NCI-H1048 (cell line): ENCODE results near the gene RHBDD3.
A peak's percentile ranks its signal among the peaks of the same experiment; 100 is the strongest.

Experiments
- DNase-seq: peaks from one replicate; lab custom pipeline; 2025; lab: John Stamatoyannopoulos, UW

The RHBDD3 gene

DNA sequence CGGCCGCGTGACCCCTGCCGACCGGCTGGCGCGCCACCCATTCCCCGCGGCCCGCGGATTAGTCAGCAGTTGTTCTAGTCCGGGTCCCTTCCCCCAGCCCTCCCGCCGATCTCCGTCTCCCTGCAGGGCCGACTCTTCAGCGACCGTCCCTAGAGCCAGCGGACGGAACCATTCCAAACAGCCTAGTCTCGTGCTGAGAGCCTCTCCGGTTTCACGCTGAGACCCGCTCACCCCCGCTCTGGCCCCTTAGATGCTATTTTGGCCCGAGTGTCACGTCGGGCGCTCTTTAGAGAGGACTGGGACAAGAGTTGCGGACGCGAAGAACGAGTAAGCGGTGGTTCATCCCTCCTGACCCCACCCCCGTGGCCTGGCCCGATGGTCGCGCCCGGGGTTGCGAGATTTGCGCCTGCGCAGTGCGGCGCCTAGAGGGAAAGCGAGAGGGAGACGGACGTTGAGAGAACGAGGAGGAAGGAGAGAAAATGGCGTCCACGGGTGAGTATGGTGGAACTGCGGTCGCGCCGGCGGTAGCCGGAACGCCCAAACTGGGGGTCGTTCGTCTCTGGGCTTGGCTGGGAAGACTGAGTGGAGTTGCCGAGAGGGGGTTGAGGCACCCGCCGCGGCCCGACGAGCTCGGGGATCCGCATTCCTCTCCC lies at the start of gene RHBDD3, which contains the start of gene EWSR1:
Gene RHBDD3, minus strand, starts transcription at position 124 of the 653 bp plus-strand sequence. CDS start 2,355 bp downstream, outside the sequence.
Gene EWSR1, plus strand, starts transcription at position 411 of the 653 bp plus-strand sequence. Its CDS starts 69 bp downstream, at position 480.
- peak; percentile 80 for DNase-seq

DNA sequence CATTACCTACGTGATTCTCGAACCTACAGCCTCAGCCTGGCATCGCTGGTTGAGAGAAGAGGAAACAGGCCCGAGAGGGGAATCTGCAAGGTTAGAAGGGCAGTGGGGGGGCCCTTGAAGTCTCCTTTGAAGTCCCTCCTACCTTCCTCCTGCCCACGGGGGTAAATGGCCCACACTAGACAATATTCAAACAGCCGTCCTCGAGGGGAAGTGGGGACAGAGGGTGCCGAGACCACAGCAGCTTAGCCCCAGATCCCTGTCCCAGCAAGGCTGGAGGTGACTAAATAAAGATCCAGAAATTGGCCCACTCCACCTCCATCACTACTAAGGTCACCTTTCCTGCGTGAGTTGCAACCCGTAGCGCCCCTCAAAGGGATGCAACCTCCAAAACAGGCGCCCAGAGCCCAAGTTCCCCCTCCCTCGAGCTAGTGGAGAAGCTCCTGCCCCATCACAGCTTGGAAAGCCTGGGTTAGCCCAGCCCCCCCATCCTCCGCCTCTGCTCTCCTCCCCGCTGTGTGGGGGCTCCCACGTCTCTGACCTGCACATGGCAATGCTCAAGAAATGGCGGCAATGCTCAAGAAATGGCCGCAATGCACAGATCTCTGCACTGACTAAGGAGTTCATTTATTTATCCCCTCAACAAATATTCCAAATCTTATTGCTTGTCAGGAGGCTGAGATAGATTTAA lies 48.5 kb upstream of the RHBDD3 start:
- DNase-seq, result no peak

DNA sequence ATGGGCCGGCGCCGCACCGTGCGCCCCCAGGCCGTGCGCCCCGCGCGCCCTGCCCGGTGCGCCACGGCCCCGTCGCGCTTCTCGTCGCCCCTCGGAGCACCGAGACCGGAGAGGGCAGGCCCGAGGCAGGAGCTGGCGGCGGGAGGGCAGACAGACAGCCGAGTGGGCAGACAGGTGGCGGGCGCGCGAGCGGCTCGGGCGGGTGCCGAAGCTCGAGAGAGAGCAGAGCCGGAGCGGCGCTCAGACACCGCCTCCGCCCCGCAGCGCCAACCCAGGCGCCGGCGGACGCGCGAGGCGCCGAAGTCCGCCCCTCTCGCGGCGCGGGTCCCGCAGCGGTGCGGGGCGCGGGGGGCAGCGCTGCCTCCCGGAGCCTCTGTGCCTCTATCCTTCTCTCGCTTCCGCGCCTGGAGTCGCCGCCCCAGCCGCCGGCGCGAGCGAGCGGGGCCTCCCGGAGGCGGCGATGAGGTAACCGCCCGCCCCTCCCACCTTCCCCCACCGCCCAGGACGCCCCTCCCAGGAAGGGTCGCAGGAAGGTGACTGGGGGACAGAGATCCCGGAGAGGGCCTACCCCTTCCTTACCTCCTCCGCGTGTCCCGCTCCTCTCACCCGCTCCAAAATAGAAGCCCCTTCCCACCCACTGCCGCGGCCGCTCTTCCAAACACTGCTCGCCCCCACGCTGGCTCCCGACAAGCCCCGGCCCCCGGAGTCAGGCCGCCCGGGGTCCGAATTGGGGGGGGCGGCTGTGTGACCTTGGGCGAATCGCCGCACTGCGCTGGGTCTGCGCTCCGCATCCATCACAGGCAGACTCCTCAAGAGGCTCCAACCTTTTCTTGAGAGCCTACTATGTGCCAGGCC lies 47.7 kb upstream of the RHBDD3 start, which contains the start of gene RASL10A:
Gene RASL10A, minus strand, starts transcription at position 412 of the 855 bp plus-strand sequence. CDS start 451 bp downstream, outside the sequence.
- no peak for DNase-seq

DNA sequence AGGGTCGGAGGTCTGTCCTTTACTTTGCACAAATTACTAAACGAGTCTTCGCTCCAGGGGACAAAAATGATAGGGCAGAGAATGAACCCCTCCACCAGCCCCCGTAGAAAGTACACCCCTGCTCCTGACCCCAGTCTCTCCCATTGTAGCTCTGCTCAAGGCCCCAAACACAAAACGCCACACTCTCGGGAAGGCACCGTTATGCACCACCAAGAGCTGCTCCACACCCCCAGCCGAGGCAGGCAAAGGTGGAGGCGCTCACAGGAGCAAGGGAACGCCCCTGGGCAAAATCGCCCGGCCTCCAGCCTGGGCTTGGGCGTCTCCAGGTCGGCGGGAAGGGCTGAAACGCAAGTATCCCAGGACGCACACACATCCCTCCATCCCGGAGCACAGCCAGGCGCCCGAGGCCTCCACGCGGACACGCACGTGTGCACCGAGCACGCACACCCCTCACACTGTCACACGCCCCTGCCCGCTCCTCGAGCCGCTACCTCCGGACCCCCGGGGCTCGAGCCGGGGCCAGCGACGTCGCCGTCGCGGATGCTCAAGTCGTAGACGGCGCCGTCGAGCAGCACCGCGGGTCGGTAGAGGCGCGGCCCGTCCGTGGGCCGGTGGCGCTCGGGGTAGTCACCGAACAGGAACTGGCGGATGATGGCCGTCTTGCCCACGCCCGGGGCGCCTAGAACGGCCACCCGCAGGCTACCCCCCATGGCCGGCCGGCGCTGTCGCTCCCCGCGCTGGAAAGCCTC lies 46.9 kb upstream of the RHBDD3 start:
- no peak for DNase-seq

DNA sequence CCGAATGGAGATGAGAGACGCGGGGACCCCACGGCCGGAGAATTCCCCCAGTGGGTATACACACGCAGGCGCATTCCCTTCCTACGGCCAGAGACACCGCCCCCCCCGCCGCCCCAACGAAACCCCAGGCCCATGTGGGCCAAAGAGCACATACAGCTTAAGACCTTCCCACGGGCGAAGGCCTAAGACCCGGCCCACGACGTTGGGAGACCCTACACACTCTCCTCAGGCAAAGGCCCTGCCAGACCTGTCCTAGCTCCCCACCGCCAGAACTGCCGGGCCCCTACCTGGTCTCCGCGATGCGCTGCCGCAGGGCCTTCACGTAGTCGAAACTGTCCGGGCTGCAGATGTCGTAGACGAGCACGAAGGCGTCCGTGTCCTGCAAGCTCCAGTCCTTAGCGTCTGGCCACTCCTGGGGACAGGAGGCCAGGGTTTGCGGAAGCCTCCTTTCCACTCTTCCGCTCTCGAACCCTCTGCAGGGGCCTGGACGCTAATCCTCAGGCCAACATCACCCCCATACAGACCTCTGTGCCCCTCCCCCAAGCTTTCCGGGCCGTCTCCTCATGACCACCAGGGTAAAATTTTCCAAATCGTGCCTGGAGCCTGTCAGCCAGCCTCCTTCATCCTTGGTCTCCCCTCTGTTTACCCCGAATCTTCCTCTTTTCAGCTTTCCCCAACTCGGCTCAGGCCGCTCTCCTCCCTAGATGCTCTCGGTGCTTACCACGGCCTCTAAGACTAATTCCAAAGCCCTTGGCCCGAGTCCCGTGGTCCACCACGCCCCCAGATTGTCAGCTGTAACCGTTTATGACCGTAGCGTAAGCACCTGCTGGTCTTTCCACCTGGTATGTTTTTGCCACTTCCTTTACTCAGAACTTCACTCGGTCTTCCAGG lies 46.0 kb upstream of the RHBDD3 start:
- DNase-seq, result no peak

DNA sequence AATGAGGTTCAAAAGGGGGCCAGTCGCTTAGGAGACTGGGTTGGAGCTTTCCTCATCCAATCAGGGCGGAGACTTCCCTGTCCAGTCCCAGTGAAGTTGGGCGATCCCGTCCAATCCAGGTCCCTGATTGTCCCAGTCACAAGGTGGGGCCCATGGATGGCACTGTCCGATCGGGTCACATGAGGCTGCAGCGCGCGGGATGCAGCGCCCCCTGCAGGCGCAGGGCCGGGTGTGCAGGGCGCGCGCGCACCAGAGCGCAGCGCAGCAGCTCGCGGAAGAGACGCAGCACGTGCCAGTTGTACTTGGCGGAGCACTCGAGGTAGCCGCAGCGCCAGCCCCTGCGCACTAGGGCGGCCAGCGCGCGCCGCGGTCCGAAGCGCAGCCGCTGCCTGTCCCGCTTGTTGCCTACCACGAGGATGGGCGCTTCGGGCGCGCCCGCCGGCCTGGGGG lies 45.4 kb upstream of the RHBDD3 start:
- no peak for DNase-seq

DNA sequence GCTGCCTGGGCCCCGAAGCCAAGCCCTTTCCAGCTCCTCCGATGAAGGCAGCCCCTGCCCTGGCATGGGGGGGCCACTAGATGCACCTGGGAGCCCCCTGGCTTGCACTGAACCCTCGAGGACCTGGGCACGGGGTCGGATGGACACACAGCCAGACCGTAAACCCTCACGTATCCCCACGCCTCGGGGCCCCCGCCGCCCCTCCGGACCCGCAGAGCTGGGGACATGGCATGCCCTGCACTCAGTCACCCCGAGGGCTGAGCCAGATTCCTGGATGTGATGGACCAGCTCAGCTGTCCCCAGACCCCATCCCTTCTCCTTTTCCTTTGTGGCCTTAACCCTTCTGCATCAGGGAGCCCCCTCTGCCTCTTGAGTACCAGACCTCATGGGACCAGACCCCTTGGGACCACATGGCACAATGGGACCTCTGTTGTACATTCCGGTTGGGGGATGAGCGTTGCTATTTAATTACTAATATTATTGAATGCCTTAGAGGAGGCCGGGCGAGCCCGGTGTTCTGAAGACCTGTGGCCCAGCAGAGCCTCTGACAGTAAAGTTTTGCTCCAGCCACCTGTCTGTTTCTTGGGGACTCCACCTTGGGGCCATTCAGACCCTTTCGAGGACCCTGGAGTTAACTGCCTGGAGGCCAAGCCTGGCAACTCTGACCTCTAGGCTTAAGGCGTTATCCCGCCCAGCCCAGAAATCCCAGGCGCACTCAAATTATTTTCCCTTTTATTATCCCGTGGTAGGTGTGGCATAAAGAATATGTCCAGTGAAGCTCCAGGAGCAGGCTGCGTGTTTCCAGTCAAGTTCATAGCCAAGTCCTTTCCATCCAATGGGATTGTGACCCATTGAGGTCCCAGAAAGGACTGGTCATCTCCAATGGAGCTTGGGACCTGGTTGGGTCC lies 44.7 kb upstream of the RHBDD3 start:
- DNase-seq, result no peak

DNA sequence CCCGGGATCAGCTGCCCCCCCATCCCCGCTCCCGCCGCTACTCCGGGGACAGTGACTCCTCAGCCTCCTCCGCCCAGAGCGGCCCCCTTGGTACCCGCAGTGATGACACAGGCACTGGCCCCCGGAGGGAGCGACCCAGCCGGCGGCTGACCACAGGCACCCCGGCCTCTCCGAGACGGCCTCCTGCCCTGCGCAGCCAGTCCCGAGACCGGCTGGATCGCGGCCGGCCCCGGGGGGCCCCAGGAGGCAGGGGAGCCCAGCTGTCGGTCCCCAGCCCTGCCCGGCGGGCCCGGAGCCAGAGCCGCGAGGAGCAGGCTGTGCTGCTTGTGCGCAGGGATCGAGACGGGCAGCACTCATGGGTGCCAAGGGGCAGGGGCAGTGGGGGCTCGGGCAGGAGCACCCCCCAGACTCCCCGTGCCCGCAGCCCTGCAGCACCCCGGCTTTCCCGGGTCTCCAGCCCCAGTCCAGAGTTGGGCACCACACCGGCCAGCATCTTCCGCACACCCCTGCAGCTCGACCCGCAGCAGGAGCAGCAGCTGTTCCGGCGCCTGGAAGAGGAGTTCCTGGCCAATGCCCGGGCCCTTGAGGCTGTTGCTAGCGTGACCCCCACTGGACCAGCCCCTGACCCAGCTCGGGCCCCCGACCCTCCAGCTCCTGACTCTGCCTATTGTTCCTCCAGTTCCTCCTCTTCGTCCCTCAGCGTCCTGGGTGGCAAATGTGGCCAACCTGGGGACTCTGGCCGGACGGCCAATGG lies 43.9 kb upstream of the RHBDD3 start:
- DNase-seq, result no peak

DNA sequence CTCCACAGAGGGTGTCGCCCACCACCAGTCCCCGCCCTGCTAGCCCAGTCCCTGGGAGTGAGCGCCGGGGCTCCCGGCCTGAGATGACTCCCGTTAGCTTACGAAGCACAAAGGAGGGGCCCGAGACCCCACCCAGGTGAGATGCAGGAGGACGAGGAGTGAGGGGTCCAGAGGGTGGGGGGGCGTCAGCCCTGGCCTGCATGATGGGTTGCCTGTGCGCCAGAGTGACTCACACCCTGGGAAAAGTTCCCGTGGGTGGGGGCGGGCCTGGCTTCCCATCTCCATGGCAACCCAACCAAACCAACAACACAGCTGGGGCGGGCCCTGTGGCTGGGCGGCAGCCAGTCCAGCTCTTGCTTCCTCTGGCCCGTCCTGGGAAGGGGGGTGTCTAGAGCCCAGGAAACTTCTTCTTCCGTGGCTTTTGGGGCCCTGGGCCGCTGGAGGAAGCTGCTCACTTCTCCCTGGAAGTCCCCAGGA lies 43.1 kb upstream of the RHBDD3 start:
- DNase-seq, result peak; percentile 68

DNA sequence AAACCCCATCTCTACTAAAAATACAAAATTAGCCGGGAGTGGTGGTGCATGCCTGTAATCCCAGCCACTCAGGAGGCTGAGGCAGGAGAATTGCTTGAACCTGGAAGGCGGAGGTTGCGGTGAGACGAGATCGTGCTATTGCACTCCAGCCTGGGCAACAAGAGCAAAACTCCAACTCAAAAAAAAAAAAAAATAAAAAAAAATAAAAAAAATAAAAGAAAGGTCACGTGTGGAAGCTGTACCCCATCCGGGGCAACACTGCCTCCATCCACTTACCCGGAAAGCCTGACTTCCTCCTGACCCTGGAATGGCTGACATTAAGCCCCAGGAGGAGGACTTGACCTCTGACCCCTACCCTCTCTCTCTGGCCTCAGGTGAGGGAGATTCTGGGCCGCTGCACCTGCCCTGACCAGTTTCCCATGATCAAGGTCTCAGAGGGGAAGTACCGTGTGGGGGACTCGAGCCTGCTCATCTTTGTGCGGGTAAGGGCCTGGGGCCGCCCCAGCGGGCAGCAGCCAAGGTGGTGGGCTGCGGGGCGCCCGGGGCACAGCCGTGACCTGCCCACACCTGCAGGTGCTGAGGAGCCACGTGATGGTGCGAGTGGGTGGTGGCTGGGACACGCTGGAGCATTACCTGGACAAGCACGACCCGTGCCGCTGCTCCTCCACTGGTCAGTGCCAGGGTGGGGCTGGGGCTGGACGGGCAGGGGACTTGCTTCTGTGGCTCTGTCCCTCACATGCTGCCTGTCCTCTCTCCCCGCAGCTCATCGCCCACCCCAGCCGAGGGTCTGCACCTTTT lies 42.5 kb upstream of the RHBDD3 start:
- DNase-seq, result no peak

DNA sequence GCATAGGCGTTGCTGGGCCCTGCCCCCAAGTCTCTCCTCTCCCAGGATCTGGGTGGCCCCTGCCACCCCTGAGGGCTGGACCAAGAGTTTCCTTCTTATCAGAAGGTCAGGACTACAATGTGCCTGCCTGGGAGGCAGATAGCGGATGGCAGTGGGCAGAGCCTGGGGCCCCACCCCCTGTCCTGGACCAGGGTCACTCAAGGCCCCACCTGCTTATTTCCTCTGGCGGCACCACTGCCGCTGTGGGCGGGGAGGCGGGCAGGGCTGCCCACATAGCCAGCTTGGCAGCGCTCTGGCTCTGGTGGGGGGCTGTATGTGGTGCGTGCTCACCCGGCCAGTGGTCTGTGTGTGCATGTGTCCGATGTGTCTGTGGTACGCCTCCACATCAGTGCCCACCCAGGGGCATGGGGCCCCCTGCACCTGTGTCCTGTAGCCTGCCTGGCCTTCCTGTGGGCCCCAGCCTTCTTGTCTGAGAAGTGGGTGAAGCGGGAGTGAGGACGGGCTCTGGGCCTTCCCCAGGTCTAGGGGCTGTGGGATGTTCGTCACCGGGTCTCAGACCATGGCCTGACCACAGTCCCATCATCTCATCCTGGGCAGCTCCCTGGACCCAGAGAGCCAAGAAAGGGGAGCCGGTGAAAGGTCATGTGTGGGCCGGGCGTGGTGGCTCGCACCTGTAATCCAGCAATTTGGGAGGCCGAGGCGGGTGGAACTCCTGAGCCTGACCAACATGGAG lies 41.7 kb upstream of the RHBDD3 start:
- DNase-seq, result no peak

DNA sequence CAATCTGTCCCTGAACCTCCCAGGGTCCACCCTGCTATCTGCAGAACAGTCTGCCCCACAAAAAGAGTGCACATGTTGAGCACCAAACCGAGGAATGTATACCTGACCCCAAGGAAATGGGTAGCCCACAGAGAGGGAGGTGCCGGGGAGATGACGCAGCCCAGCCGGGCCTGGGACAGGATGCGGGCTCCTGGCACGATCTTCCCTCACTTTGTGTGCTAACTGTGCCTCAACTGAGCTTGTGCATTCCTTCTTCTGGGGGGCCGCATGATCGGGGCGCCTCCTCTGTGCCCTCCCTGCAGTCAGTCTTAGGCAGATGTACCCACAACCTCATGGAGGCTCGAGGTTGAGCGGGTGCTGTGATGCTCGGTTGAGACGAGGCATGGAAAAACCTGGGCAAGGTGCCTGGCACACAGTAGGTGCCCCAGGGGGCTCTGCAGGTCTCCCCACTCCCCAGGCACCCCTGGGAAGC lies 41.0 kb upstream of the RHBDD3 start:
- DNase-seq, result no peak

DNA sequence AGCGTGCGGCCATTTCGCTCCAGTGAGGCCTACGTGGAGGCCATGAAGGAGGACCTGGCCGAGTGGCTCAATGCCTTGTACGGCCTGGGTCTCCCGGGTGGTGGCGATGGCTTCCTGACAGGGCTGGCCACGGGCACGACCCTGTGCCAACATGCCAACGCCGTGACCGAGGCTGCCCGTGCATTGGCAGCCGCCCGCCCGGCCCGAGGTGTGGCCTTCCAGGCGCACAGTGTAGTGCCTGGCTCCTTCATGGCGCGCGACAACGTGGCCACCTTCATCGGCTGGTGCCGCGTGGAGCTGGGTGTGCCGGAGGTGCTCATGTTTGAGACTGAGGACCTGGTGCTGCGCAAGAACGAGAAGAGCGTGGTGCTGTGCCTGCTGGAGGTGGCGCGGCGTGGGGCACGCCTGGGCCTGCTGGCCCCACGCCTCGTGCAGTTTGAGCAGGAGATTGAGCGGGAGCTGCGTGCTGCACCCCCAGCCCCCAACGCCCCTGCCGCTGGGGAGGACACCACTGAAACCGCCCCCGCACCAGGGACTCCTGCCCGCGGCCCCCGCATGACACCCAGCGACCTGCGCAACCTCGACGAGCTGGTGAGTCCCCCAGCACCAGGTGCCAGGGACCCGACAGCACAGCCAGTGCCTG lies 40.5 kb upstream of the RHBDD3 start:
- no peak for DNase-seq

DNA sequence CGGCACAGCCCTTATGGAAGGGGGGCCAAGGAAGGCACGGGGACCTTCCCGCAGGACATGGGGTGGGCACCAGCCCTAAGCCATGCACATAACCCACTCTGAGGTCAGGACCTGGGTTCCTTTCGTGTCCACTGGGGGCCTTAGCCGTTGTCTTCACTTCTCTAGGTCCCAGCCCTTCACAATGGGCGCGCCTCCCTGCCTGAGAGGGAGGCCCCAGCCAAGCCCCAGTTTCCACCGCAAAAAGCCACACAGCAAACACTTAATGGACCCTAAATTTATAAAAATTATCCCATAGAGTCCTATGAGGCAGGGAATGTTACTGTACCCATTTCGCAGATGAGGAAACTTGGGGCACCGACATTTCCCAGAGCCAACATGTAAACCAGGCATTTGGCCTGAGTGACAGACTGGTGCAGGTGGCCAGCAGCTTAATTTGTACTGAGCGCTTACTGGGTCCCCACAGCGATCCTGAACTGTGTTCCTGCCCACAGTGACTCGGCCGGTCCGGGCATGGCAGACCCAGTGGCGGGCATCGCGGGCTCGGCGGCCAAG lies 39.9 kb upstream of the RHBDD3 start:
- no peak for DNase-seq

DNA sequence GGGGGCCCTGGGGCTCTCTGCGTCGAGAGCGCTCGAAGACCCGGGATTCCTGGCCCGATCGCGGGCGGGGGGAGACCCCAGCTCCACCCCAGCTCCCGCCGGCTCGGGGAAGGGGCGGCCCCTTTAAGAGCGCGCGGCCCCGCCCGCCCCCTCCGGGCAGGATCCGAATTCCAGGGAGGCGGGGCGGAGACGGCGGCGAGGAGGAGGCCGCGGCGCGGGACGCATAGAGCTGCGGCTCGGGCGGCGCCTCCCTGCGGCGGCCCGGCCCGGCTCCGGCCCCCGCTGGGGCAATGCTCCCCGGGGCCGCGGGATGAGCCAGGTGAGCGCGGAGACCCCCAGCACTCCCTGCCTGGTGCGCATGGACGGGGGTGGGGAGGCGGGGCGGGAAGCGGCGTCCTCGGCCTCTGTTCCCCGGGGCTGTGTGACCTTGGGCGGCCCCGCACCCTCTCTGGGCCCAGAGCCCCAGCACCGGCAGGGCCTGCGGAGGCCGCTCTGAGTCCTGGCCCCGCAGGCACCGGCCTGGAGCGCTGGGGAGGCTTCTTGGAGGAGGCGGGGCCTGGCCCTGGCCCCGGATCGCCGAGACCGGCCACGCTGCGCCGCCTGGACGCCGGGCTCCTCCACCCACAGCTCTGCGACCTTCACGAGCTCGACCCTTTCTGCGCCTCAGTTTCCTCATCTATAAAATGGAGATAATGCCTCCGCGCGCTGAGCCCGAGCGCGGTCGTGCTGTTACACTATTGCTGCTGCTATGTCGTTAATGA lies 39.2 kb upstream of the RHBDD3 start:
- DNase-seq, result peak; percentile 34
